IPS-18c (cell line): ENCODE data around the gene GALNTL6.
"Not testable (repeated sequence)": the region's sequence is repeated elsewhere in the genome, so short reads cannot be mapped to it uniquely, and the experiment has no call there.

Experiments used
- H3K4me3 ChIP-seq: 2 replicates; pipeline ENCODE4 v1.7.0; 2013; ENCODE audit warnings: low read depth, mild to moderate bottlenecking, low read length, moderate library complexity; ENCODE audit not compliant: insufficient read depth
- H3K9me3 ChIP-seq: one replicate; pipeline ENCODE4 v1.6.1; 2013; ENCODE audit warnings: mild to moderate bottlenecking, low read length, moderate library complexity; ENCODE audit not compliant: control insufficient read depth, insufficient read depth

The GALNTL6 gene

DNA sequence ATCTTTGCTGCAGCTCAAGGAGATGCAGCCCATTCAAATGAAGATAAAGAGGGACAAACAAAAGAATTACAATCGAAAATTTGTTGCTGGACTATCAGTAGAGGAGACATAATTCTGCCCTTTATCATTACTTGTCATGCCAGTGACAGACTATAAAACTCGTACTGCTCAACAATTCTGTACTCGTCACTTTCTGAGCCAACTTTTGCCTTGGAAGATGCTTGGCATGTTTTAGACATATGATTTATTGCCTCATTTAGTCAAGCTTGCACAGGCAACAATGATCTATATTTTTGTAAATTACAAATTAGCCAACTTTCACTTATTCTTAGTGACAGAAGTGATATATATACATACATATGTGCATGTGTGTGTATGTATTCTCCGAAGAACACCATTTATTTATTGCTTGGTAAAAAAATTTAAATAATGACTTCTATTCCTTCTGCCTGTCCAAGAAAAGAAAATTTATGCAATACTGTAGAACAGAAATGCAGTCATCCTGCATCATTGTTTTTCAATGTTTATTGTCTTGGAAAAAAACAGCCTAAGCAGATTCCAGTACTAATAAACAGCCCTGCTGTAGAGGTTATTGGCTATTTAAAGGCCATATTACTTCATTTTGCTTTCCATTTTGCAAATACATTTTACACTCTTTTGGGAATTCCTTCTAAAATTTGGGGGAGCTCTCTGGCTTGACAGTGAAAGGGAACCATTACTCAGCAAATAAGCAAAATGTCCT lies 980.5 kb downstream of the GALNTL6 start:
- no peaks in the 10 kb centered on the region for H3K9me3 ChIP-seq
- no peak overlapping the region for H3K4me3 ChIP-seq

DNA sequence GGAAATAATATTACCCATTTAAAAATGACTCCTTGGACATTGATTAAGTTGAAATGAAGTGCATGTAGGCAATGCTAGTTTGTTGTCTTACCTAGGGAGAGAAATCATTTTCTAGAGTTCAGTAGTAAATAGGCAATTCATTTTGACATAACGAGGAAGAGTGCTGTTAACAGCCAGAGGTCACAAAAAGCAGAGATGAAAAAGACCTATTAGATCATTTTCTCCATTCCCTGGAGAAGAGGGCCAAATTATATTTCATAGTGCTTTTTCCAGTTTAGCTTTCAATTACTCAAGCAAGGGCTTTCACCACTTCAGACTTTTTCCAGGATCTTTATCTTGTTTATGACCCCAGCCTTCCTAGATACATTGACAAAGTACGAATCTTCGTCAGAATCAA lies 981.1 kb downstream of the GALNTL6 start:
- no peaks in the 10 kb centered on the region for H3K9me3 ChIP-seq
- H3K4me3 ChIP-seq, result no peak overlapping the region

- not testable (repeated sequence) for H3K9me3 ChIP-seq
These were observed 984.1 kb downstream of the GALNTL6 start for GRCh38 chr4:172797281-172797680.

GRCh38 chr4:172802032-172802431 lies 988.8 kb downstream of the GALNTL6 start:
- Histone ChIP-seq H3K4me3 (no peak overlapping the region), H3K9me3 (no peaks in the 10 kb centered on the region)

More at GRCh38 chr4:172797281-172797680, 984.1 kb downstream of the GALNTL6 start:
- not testable (repeated sequence) for H3K4me3 ChIP-seq

DNA sequence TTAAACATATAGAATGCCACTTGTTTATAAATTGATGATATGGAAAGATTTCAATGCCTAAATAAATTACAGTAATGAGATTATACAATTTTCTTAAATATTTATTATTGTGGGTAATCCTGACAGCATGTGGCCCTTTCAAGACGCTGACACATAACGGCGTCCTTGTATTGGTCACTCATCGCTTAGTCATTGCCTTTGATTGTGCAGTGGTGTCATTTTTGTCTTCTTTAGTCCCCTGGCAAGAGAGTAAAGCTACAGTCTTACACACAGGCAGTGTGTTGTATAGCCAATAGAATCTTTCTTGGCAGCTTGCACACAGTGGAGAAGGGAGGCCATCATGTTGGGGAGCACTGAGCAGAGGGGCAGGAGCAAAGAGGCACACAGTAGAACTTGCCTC lies 993.6 kb downstream of the GALNTL6 start:
- H3K4me3 ChIP-seq, result no peak overlapping the region
- no peaks in the 10 kb centered on the region for H3K9me3 ChIP-seq

DNA sequence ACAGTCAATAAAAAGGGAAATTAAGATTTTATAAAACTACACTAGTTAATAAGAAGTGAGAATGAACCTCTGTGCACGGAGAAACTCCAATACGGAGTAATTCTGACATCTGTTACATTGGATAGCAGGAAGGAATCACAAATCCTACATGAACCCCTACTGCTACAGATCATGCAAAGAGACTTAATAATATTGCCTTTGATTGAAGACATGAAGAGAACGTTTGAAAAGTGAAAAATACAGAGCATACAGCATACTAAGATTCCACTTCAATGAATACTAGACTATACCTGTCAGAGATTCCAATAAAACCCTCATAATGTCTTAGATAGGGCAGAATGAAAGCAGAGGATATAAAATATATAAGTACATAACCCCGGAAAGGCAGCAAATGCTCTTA lies 995.0 kb downstream of the GALNTL6 start:
- H3K4me3 ChIP-seq, result no peak overlapping the region

GRCh38 chr4:172809319-172809718 lies 996.1 kb downstream of the GALNTL6 start:
- no peaks in the 10 kb centered on the region for H3K9me3 ChIP-seq
- H3K4me3 ChIP-seq, result no peak overlapping the region

More for the DNA sequence above, 995.0 kb downstream of the GALNTL6 start:
- H3K9me3 ChIP-seq, result no peaks in the 10 kb centered on the region

DNA sequence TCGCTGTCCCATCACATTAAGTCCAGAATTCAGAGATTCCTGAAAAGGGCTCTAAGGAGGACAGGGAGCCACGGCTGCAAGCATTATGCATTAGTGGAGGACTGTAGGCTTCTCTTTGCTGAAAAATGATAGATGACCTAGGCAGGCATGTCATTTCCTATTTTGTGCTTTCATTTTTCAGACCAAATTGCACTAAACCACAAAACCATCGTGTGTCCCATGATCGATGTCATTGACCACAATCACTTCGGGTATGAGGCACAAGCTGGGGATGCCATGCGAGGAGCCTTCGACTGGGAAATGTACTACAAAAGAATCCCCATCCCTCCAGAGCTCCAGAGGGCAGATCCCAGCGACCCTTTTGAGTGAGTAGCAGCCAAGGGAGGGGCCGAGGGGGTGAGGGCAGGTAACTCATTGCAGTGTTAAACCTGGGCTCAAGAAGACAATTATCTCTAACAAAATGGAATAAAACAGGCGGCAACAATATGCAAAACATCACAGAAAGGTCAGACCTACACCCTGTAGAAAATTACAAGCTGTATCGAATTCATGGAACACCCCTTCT lies 1000.2 kb downstream of the GALNTL6 start:
- H3K9me3 ChIP-seq, result no peaks in the 10 kb centered on the region
- H3K4me3 ChIP-seq, result no peak overlapping the region

DNA sequence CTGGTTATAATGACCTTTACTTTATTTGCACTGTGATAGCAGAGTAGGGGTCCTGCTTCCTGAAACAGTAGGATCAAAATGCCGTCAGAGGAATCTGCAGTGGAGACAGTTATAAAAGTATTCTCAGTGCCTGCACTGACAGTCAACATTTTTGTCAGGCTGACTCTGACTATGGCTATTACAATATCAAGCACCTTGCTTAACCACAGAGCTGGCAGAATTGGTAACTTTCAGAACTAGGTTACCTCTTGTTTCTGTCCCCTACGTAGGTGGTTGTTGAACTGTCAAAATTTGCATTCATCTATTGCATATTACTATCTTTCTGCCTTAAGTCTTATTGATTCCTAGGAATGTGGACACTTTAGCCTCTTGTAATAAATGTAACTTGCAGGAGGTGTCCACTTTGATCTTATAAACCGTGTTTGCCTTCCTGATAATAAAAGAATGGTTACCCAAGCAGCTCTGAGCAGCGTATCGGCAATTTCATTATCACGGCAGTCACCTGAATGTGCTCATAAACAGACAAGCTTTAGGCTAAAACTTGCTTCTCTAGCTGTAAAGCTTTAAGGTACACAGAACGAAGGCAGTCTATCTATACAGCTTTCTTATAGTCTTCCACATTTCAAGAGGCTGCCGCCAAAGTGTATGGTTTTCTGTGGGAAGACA lies 1002.4 kb downstream of the GALNTL6 start:
- Histone ChIP-seq H3K4me3 (no peak overlapping the region), H3K9me3 (no peaks in the 10 kb centered on the region)

DNA sequence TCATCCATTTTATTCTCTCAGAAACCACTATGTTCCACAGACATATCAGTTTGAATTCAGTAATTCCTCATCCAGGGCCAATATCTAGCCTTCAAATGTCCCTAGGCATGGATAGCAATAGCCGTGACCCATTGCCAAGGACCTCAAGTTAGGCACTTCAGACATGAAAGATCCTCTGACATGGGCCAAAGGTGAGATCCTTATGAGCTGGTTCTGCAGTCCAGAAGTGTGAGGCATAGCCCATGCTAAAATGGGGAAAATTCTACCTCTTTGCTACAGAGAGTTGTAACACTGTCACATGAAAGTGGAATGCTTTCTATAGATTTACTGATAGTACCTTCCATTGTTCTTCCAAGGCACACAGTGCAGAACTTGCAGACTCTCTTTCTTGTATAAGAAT lies 1005.7 kb downstream of the GALNTL6 start:
- Histone ChIP-seq H3K4me3 (no peak overlapping the region), H3K9me3 (no peaks in the 10 kb centered on the region)

GRCh38 chr4:172819353-172819752 lies 1006.1 kb downstream of the GALNTL6 start:
- no peaks in the 10 kb centered on the region for H3K9me3 ChIP-seq
- no peak overlapping the region for H3K4me3 ChIP-seq

GRCh38 chr4:172822331-172822730 lies 1009.1 kb downstream of the GALNTL6 start:
- no peak overlapping the region for H3K4me3 ChIP-seq
- no peaks in the 10 kb centered on the region for H3K9me3 ChIP-seq

GRCh38 chr4:172826346-172826745 lies 1013.1 kb downstream of the GALNTL6 start:
- no peak overlapping the region for H3K4me3 ChIP-seq
- no peaks in the 10 kb centered on the region for H3K9me3 ChIP-seq

GRCh38 chr4:172826861-172827260 lies 1013.7 kb downstream of the GALNTL6 start:
- H3K9me3 ChIP-seq, result no peaks in the 10 kb centered on the region
- no peak overlapping the region for H3K4me3 ChIP-seq

GRCh38 chr4:172830295-172830764 lies 1017.1 kb downstream of the GALNTL6 start:
- Histone ChIP-seq H3K9me3 (no peaks in the 10 kb centered on the region), H3K4me3 (no peak overlapping the region)

- H3K9me3 ChIP-seq, result no peaks in the 10 kb centered on the region
- H3K4me3 ChIP-seq, result no peak overlapping the region
These were observed 1023.5 kb downstream of the GALNTL6 start for GRCh38 chr4:172836661-172837060.

DNA sequence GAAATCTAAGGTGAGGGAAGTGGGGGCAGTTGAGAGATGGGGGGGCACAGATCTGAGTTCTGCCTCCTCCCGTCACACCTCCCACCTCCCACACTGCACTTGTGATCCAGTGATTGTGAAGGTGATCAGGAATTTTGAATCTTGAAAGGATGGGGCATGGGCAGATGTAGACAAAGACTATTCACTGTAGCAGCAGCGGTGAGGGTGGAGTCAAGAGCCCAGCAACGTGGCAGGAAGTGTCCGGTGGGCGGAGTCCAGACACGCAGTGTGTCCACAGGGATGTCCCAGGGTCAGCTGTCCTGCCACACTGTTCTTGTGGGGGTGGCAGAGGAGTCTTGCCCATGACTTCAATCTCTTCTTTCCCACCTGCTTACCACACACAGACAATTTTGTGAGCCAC lies 1024.9 kb downstream of the GALNTL6 start:
- no peak overlapping the region for H3K4me3 ChIP-seq
- H3K9me3 ChIP-seq, result no peaks in the 10 kb centered on the region

GRCh38 chr4:172838943-172839342 lies 1025.7 kb downstream of the GALNTL6 start:
- H3K9me3 ChIP-seq, result no peaks in the 10 kb centered on the region
- no peak overlapping the region for H3K4me3 ChIP-seq
